Activated CD8-positive, alpha-beta memory T cell treated with anti-CD3 and anti-CD28 coated beads, Interleukin-2, amount 50 U/mL, for 24 hours (primary cell): ENCODE measurements around the gene CDCA7L.
A peak's percentile ranks its signal among the peaks of the same experiment; 100 is the strongest.
"Not testable (repeated sequence)": the region's sequence is repeated elsewhere in the genome, so short reads cannot be mapped to it uniquely, and the experiment has no call there.

ENCODE experiments used
- DNase-seq: peaks from one replicate; pipeline ENCODE4 v3.0.0-alpha.2; 2020; ENCODE audit errors: extremely low read depth

The CDCA7L gene

GRCh38 chr7:21943436-21943835, 2.3 kb downstream of the CDCA7L start:
- no peak for DNase-seq

- DNase-seq: no peak
These were observed 2.7 kb downstream of the CDCA7L start for GRCh38 chr7:21942955-21943354.

- no peak for DNase-seq
These were observed 4.0 kb downstream of the CDCA7L start for GRCh38 chr7:21941611-21942141.

GRCh38 chr7:21939858-21940372, 5.8 kb downstream of the CDCA7L start:
- DNase-seq: no peak

- DNase-seq: peak; percentile 25
These were observed 6.4 kb downstream of the CDCA7L start for GRCh38 chr7:21939136-21939857.

- no peak for DNase-seq
These were observed 7.2 kb downstream of the CDCA7L start for GRCh38 chr7:21938463-21938862.

GRCh38 chr7:21934808-21935207, 10.9 kb downstream of the CDCA7L start:
- no peak for DNase-seq

GRCh38 chr7:21933293-21933692, 12.4 kb downstream of the CDCA7L start:
- not testable (repeated sequence) for DNase-seq

- no peak for DNase-seq
These were observed 18.0 kb downstream of the CDCA7L start for GRCh38 chr7:21927693-21928092.

GRCh38 chr7:21926448-21926847, 19.3 kb downstream of the CDCA7L start:
- no peak for DNase-seq

GRCh38 chr7:21923658-21924057, 22.0 kb downstream of the CDCA7L start:
- DNase-seq: no peak

- DNase-seq: no peak
These were observed 23.1 kb downstream of the CDCA7L start for GRCh38 chr7:21922605-21923004.

- no peak for DNase-seq
These were observed 24.8 kb downstream of the CDCA7L start for GRCh38 chr7:21920936-21921335.

- no peak for DNase-seq
These were observed 27.5 kb downstream of the CDCA7L start for GRCh38 chr7:21918216-21918615.

- no peak for DNase-seq
These were observed 29.1 kb downstream of the CDCA7L start for GRCh38 chr7:21916629-21917028.

GRCh38 chr7:21916176-21916575, 29.5 kb downstream of the CDCA7L start:
- DNase-seq: no peak

- DNase-seq: no peak
These were observed 30.6 kb downstream of the CDCA7L start for GRCh38 chr7:21915140-21915539.

GRCh38 chr7:21914671-21915070, 31.0 kb downstream of the CDCA7L start:
- no peak for DNase-seq

GRCh38 chr7:21912931-21913780, 32.5 kb downstream of the CDCA7L start:
- no peak for DNase-seq

GRCh38 chr7:21912305-21912704, 33.4 kb downstream of the CDCA7L start:
- DNase-seq: no peak

GRCh38 chr7:21911341-21911875, 34.3 kb downstream of the CDCA7L start:
- no peak for DNase-seq

- no peak for DNase-seq
These were observed 35.4 kb downstream of the CDCA7L start for GRCh38 chr7:21910253-21910652.
